Measurements from ENCODE around the gene RAB10.

The RAB10 gene

DNA sequence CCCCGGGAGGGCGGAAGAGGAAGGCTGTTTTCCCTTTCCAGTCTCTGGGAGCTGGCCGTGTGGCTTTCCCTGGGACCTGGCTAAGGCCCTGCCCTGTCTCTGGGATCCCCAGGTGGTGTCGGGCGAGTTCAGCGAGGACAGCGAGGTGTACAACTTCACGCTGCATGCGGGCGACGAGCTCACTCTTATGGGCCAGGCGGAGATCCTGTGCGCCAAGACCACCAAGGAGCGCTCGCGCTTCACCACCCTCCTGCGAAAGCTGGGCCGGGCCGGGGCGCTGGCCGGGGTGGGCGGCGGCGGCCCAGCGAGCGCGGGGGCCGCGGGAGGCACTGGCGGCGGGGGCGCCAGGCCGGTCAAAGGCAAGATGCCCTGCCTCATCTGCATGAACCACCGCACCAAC is 150.2 kb downstream of the RAB10 start:
- no peak for DNase-seq

- peak; percentile 83 for DNase-seq
These were observed 150.8 kb downstream of the RAB10 start for GRCh38 chr2:26184555-26185303.

DNA sequence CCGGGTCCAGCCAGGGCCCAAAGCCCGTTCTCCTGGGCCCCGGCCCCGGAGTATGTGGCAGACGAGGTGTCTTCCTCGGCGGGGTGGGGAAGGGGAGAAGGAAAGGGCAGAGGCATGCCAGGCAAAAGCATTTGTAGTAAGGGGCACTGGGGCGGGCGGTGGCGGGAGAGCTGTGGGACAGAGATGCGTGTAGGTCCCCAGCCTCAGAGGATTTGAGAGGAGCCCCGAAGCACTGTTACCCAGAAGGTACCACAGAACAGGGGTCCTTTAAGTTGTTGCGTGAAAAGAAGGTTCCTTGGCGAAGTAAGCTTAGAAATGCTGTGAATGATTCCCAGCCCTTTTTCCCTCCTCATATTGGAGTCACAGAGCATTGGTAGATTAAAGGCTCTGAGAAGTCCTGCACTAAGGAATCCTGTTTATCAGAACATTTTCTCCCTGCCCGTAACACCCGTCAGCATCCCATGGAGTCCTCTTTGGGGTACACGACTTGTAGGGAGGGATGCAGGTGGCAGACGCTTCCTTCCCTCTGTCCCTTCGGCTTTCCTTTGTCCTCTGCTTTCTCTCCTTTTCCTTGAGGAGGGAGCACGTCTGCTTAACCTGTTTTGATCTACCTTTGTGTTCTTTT is 151.5 kb downstream of the RAB10 start:
- DNase-seq: no peak

DNA sequence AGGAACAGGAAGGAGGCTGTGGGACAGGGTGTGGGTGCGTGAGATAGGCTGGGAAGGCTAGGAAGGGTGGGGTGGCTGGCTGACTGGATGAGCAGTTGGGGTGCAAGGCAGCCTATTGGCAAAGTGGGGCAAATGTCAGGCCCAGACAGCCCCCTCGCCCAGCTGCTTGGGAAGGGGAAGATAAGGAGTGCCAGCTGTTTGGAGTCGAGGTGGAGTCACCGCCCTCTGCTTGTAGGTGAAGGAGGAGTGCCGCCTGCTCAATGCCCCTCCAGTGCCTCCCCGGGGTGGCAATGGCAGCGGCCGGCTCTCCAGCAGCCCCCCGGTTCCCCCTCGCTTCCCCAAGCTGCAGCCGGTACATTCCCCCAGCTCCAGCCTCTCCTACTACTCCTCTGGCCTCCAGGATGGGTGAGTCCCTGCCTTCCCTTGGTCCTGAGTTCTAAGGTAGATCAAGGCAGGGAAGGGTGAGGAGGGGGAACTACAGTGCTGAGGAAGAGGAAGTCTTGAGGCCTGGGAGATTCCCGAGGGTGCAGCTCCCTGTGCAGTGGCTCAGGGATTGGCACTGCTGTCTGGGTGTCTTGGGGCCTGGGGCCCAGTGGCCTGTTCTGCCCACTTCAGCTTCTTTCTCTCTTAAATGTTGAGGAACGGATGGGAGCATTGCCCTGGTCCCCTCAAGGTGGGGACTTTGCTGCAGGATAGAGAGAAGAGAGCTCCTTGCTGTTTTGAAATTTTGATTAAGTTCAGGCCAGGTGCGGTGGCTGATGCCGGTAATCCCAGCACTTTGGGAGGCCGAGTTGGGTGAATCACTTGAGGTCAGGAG is 152.3 kb downstream of the RAB10 start:
- DNase-seq: no peak

Data from central memory CD4-positive, alpha-beta T cell (primary cell).